A549 treated with Mapracorat at 1 μM for 4 hours (cell line): ENCODE results near the gene ZNF143. TPM values are rescaled to one million over a fixed set of nuclear protein-coding genes. Genes with fewer than 3 reads are reported as not detected.

ENCODE experiments used
- total RNA-seq: library from RNA; stranded (reverse); fragments of 200-300 nt; extraction: Qiagen RNA extraction; gene quantifications from 5 replicates; pipeline ENCODE4 v1.2.3, GENCODE V29; 2022

Gene ZNF143
- total RNA-seq: 8.7 to 12.5 TPM (median 10.4 TPM) in 5 replicates

GRCh38 chr11:9460322-9461062 lies at the start of gene ZNF143:
Gene ZNF143, plus strand, starts transcription at chr11:9461012. Its CDS starts 10,297 bp downstream, at chr11:9471309.

GRCh38 chr11:9573052-9573774 lies 112.4 kb downstream of the ZNF143 start, which contains the start of gene WEE1:
Gene WEE1, plus strand, starts transcription at chr11:9573670. Its CDS starts 264 bp downstream, at chr11:9573934.

Other genes with a start within 250 kb of the ZNF143 start
- 34.9 to 58.1 TPM (median 42.8 TPM) in 5 replicates for gene DENND5A, start 195.7 kb upstream of the ZNF143 start, total RNA-seq
- 18.6 to 24.4 TPM (median 20.7 TPM) in 5 replicates for gene TMEM41B, start 146.4 kb upstream of the ZNF143 start, total RNA-seq
- 81.2 to 101 TPM (median 94.2 TPM) in 5 replicates for gene IPO7, start 76.4 kb upstream of the ZNF143 start, total RNA-seq
- gene WEE1, start 112.7 kb downstream of the ZNF143 start, total RNA-seq: 19.7 to 24.5 TPM (median 22.2 TPM) in 5 replicates
- 26.0 to 31.2 TPM (median 30.6 TPM) in 5 replicates for gene SWAP70, start 203.1 kb downstream of the ZNF143 start, total RNA-seq